Liver (tissue), 9 donors: ENCODE measurements around the gene AGBL4. TPM values are rescaled to one million over a fixed set of nuclear protein-coding genes. Genes with fewer than 3 reads are reported as not detected.

Experiments
- DNase-seq: peaks from one replicate; pipeline ENCODE4 v3.0.0-alpha.2; 2017; ENCODE audit warnings: low spot score
- H3K27ac ChIP-seq, 2 donors: one replicate each; pipeline ENCODE4 v1.7.0; 2013; ENCODE audit warnings: inconsistent platforms in 2 of 2, low read length in 2 of 2, control low read depth in 1 of 2, low read depth in 1 of 2, mild to moderate bottlenecking in 1 of 2
- H3K27me3 ChIP-seq, 4 donors: one replicate each; pipeline versions ENCODE4 v1.6.1 to v1.7.0; 2013; ENCODE audit warnings: low read length in 3 of 4, inconsistent platforms in 1 of 4, mild to moderate bottlenecking in 1 of 4, moderate library complexity in 1 of 4; ENCODE audit not compliant: control insufficient read depth in 4 of 4, insufficient read depth in 4 of 4
- H3K36me3 ChIP-seq, 4 donors: one replicate each; pipeline versions ENCODE4 v1.6.1 to v1.7.0; 2013; ENCODE audit warnings: low read length in 3 of 4, mild to moderate bottlenecking in 3 of 4, low read depth in 1 of 4, moderate library complexity in 1 of 4; ENCODE audit not compliant: control insufficient read depth in 4 of 4, insufficient read depth in 3 of 4
- H3K4me1 ChIP-seq, 4 donors: one replicate each; pipeline versions ENCODE4 v1.6.1 to v1.7.0; 2013; ENCODE audit warnings: low read length in 3 of 4, mild to moderate bottlenecking in 3 of 4, moderate library complexity in 1 of 4; ENCODE audit not compliant: control insufficient read depth in 4 of 4, insufficient read depth in 4 of 4
- H3K4me3 ChIP-seq, 3 donors: one replicate each; pipeline versions ENCODE4 v1.6.1 to v1.7.0; 2013; ENCODE audit warnings: low read length in 3 of 3, control low read depth in 1 of 3, low read depth in 1 of 3, mild to moderate bottlenecking in 1 of 3
- H3K9ac ChIP-seq, 2 donors: one replicate each; pipeline ENCODE4 v1.7.0; 2013; ENCODE audit warnings: low read length in 2 of 2, mild to moderate bottlenecking in 2 of 2, moderate library complexity in 2 of 2, control low read depth in 1 of 2, low read depth in 1 of 2
- H3K9me3 ChIP-seq, 4 donors: one replicate each; pipeline versions ENCODE4 v1.6.1 to v1.7.0; 2013; ENCODE audit warnings: low read length in 3 of 4; ENCODE audit not compliant: control insufficient read depth in 4 of 4
- ATF3 ChIP-seq: IDR thresholded peaks from 2 replicates; pipeline ENCODE4 v1.6.1; 2016; ENCODE audit warnings: antibody characterized with exemption
- EGR1 ChIP-seq, 2 donors: IDR thresholded peaks; 2 replicates each; pipeline ENCODE4 v1.6.1; 2016 to 2018; ENCODE audit warnings: antibody characterized with exemption in 2 of 2, low read depth in 2 of 2
- FOXA1 ChIP-seq: IDR thresholded peaks from 2 replicates; pipeline ENCODE4 v1.6.1; 2016; ENCODE audit warnings: antibody characterized with exemption
- FOXA2 ChIP-seq: IDR thresholded peaks from 2 replicates; pipeline ENCODE4 v1.6.1; 2016; ENCODE audit warnings: antibody characterized with exemption
- GABPA ChIP-seq, 2 donors: IDR thresholded peaks in 1 of 2; conservative IDR thresholded peaks in 1 of 2; 2 replicates each; pipeline ENCODE4 v1.6.1; 2016; ENCODE audit warnings: antibody characterized with exemption in 2 of 2, mild to moderate bottlenecking in 1 of 2, moderate library complexity in 1 of 2
- HNF4A ChIP-seq, 2 donors: conservative IDR thresholded peaks; 2 replicates each; pipeline ENCODE4 v1.6.1; 2016; ENCODE audit warnings: antibody characterized with exemption in 2 of 2, mild to moderate bottlenecking in 2 of 2
- JUND ChIP-seq, 2 donors: IDR thresholded peaks; 2 replicates each; pipeline ENCODE4 v1.6.1; 2016; ENCODE audit warnings: antibody characterized with exemption in 2 of 2
- MAX ChIP-seq: IDR thresholded peaks from 2 replicates; pipeline ENCODE4 v1.6.1; 2016; ENCODE audit warnings: antibody characterized with exemption
- NR2F2 ChIP-seq: IDR thresholded peaks from 2 replicates; pipeline ENCODE4 v1.6.1; 2016; ENCODE audit warnings: antibody characterized with exemption
- RAD21 ChIP-seq, 2 donors: IDR thresholded peaks; 2 replicates each; pipeline ENCODE4 v1.6.1; 2016; ENCODE audit warnings: antibody characterized with exemption in 2 of 2, mild to moderate bottlenecking in 2 of 2
- REST ChIP-seq: IDR thresholded peaks from 2 replicates; pipeline ENCODE4 v1.6.1; 2016; ENCODE audit warnings: antibody characterized with exemption, mild to moderate bottlenecking
- RXRA ChIP-seq, 2 donors: IDR thresholded peaks; 2 replicates each; pipeline ENCODE4 v1.6.1; 2017 to 2018; ENCODE audit warnings: antibody characterized with exemption in 2 of 2, mild to moderate bottlenecking in 1 of 2
- SP1 ChIP-seq: IDR thresholded peaks from 2 replicates; pipeline ENCODE4 v1.6.1; 2018; ENCODE audit warnings: antibody characterized with exemption, mild to moderate bottlenecking
- TAF1 ChIP-seq: conservative IDR thresholded peaks from 2 replicates; pipeline ENCODE4 v1.6.1; 2016; ENCODE audit warnings: antibody characterized with exemption, mild to moderate bottlenecking
- YY1 ChIP-seq: IDR thresholded peaks from 2 replicates; pipeline ENCODE4 v1.6.1; 2016; ENCODE audit warnings: antibody characterized with exemption, mild to moderate bottlenecking
- ZBTB33 ChIP-seq: IDR thresholded peaks from 2 replicates; pipeline ENCODE4 v1.6.1; 2016; ENCODE audit warnings: antibody characterized with exemption
- WGBS: extraction: QIAGEN DNeasy Blood & Tissue Kit; methylation state at CpG from one replicate; pipeline ENCODE4 v1.1.7; 2013; 5-methylcytosine and 5-hydroxymethylcytosine counted together
- polyA plus RNA-seq, 2 donors: library from polyadenylated mRNA; stranded (reverse) in 1 of 2; unstranded in 1 of 2; fragments of 200-250 nt in 1 of 2; fragments of >200 nt in 1 of 2; fragmentation: Nextera tagmentation in 1 of 2; extraction: Ambion mirVana in 1 of 2; gene quantifications; one replicate each; pipeline versions ENCODE4 v1.2.1 to v1.2.3, GENCODE V29; 2013 to 2015
- total RNA-seq, 2 donors: library from RNA; depleted of rRNA; stranded (reverse); fragments of >200 nt; gene quantifications; one replicate each; pipeline ENCODE4 v1.2.3, GENCODE V29; 2014
- donor health status: healthy.
- donor health status: healthy.
- donor health status: healthy.
- donor health status: healthy.
- donor health status: healthy.

The AGBL4 gene
- total and polyA plus RNA-seq, 4 donors: 0.75 to 0.76 TPM; not detected in 2

GRCh38 chr1:48876330-48876785 is 1147.4 kb downstream of the AGBL4 start:
- WGBS: 90% methylated on average over 2 of the region's 2 CpGs
- no peak overlapping the region for H3K9ac ChIP-seq
- no peaks in the 10 kb centered on the region for H3K9me3 ChIP-seq
- H3K36me3 ChIP-seq: no peaks in the 10 kb centered on the region
- DNase-seq: no peak
- H3K27ac ChIP-seq: no peak overlapping the region
- H3K27me3 ChIP-seq: no peaks in the 10 kb centered on the region
- H3K4me1 ChIP-seq: no peaks in the 10 kb centered on the region
- no peak overlapping the region for H3K4me3 ChIP-seq
- TF ChIP-seq SP1 (no peak), GABPA (IDR thresholded peaks at IDR 0.05 in 1 of 2, conservative IDR thresholded peaks at IDR 0.05 in 1 of 2) (no peak), ZBTB33 (no peak), EGR1 (IDR thresholded peaks at IDR 0.05; ENCODE audit: low read depth in 2 of 2) (no peak), ATF3 (no peak), REST (no peak), FOXA1 (no peak), NR2F2 (no peak), YY1 (no peak), TAF1 (no peak), MAX (no peak), RAD21 (IDR thresholded peaks at IDR 0.05) (no peak), JUND (IDR thresholded peaks at IDR 0.05) (no peak)

GRCh38 chr1:48875552-48876329 is 1148.0 kb downstream of the AGBL4 start:
- no peak for DNase-seq
- Histone ChIP-seq H3K4me1 (no peaks in the 10 kb centered on the region), H3K27ac (no peak overlapping the region), H3K36me3 (no peaks in the 10 kb centered on the region), H3K4me3 (no peak overlapping the region), H3K9ac (no peak overlapping the region), H3K9me3 (no peaks in the 10 kb centered on the region), H3K27me3 (no peaks in the 10 kb centered on the region)
- 74% methylated on average over 8 of the region's 8 CpGs for WGBS
- TF ChIP-seq FOXA2 (no peak), MAX (no peak), RXRA (IDR thresholded peaks at IDR 0.05) (no peak), EGR1 (IDR thresholded peaks at IDR 0.05; ENCODE audit: low read depth in 2 of 2) (no peak), TAF1 (no peak), HNF4A (conservative IDR thresholded peaks at IDR 0.05) (no peak), YY1 (no peak), ATF3 (no peak)
